ENCODE measurements around the gene NEDD4L.

NEDD4L gene

GRCh38 chr18:58363767-58364540, 319.9 kb downstream of the NEDD4L start:
- Histone ChIP-seq H3K27me3 (ENCODE audit: insufficient read depth, low read depth, severe bottlenecking) (no peaks in the 10 kb centered on the region), H3K27ac (no peak overlapping the region), H3K36me3 (peaks cover 71% of the 10 kb centered on the region)

GRCh38 chr18:58364876-58365528, 321.0 kb downstream of the NEDD4L start:
- no peak overlapping the region for H3K27ac ChIP-seq
- no peaks in the 10 kb centered on the region for H3K9me3 ChIP-seq (ENCODE audit: severe bottlenecking)
- no peak overlapping the region for H3K4me3 ChIP-seq (ENCODE audit: low read depth, low read length)
- no peak for DNase-seq
- no peaks in the 10 kb centered on the region for H3K27me3 ChIP-seq (ENCODE audit: insufficient read depth, low read depth, severe bottlenecking)
- TF ChIP-seq CTCF (IDR thresholded peaks at IDR 0.05; ENCODE audit: low read depth, low read length), result no peak
- H3K36me3 ChIP-seq, result peaks cover 78% of the 10 kb centered on the region

More at GRCh38 chr18:58363767-58364540, 319.9 kb downstream of the NEDD4L start:
- H3K4me3 ChIP-seq (ENCODE audit: low read depth, low read length), result no peak overlapping the region
- DNase-seq, result no peak
- TF ChIP-seq CTCF (IDR thresholded peaks at IDR 0.05; ENCODE audit: low read depth, low read length), result no peak
- H3K9me3 ChIP-seq (ENCODE audit: severe bottlenecking), result no peaks in the 10 kb centered on the region

GRCh38 chr18:58367425-58368140, 323.6 kb downstream of the NEDD4L start:
- TF ChIP-seq CTCF (IDR thresholded peaks at IDR 0.05; ENCODE audit: low read depth, low read length), result no peak
- no peak overlapping the region for H3K4me3 ChIP-seq (ENCODE audit: low read depth, low read length)
- H3K9me3 ChIP-seq (ENCODE audit: severe bottlenecking), result no peaks in the 10 kb centered on the region
- no peak overlapping the region for H3K27ac ChIP-seq
- no peak for DNase-seq
- H3K36me3 ChIP-seq, result peaks cover 87% of the 10 kb centered on the region
- H3K27me3 ChIP-seq (ENCODE audit: insufficient read depth, low read depth, severe bottlenecking), result no peaks in the 10 kb centered on the region

GRCh38 chr18:58369616-58370015, 325.6 kb downstream of the NEDD4L start:
- H3K27ac ChIP-seq, result no peak overlapping the region
- no peaks in the 10 kb centered on the region for H3K9me3 ChIP-seq (ENCODE audit: severe bottlenecking)
- DNase-seq, result no peak
- H3K4me3 ChIP-seq (ENCODE audit: low read depth, low read length), result no peak overlapping the region
- H3K27me3 ChIP-seq (ENCODE audit: insufficient read depth, low read depth, severe bottlenecking), result no peaks in the 10 kb centered on the region
- peaks cover 94% of the 10 kb centered on the region for H3K36me3 ChIP-seq
- no peak for TF ChIP-seq CTCF (IDR thresholded peaks at IDR 0.05; ENCODE audit: low read depth, low read length)

- no peak for DNase-seq
- no peak for TF ChIP-seq CTCF (IDR thresholded peaks at IDR 0.05; ENCODE audit: low read depth, low read length)
- Histone ChIP-seq H3K4me3 (ENCODE audit: low read depth, low read length) (no peak overlapping the region), H3K27ac (no peak overlapping the region), H3K9me3 (ENCODE audit: severe bottlenecking) (no peaks in the 10 kb centered on the region), H3K36me3 (peaks cover 94% of the 10 kb centered on the region), H3K27me3 (ENCODE audit: insufficient read depth, low read depth, severe bottlenecking) (no peaks in the 10 kb centered on the region)
These were observed 326.1 kb downstream of the NEDD4L start for GRCh38 chr18:58370038-58370580.

Data from WERI-Rb-1 (cell line).